ENCODE data around the gene PACSIN2. TPM values are rescaled to one million over a fixed set of nuclear protein-coding genes. Genes with fewer than 3 reads are reported as not detected.
A peak's percentile ranks its signal among the peaks of the same experiment; 100 is the strongest.

The PACSIN2 gene
- total RNA-seq, 1 donor from 2014 or later, result 95.5 TPM

- Histone ChIP-seq H3K27ac (no peak overlapping the region), H3K9me3 (no peaks in the 10 kb centered on the region), H3K4me3 (no peak overlapping the region), H3K4me1 (peaks cover 0 to 8% of the 10 kb centered on the region in 2 donors), H3K36me3 (peaks cover 34 to 38% of the 10 kb centered on the region in 2 donors), H3K27me3 (no peaks in the 10 kb centered on the region)
- TF ChIP-seq CTCF (IDR thresholded peaks at IDR 0.05), result no peak
- intact Hi-C loops (cut with DNase I), result no loop called here
- DNase-seq (ENCODE audit: low spot score in 2 of 2), result no peak
Observed at GRCh38 chr22:42847110-42847509, 167.8 kb downstream of the PACSIN2 start.

- Histone ChIP-seq H3K27ac (peak overlapping the region in 1 of 2 donors; percentile 33), H3K36me3 (peaks cover 53 to 55% of the 10 kb centered on the region in 2 donors), H3K9me3 (no peaks in the 10 kb centered on the region), H3K27me3 (no peaks in the 10 kb centered on the region), H3K4me1 (peaks cover 0 to 6% of the 10 kb centered on the region in 2 donors), H3K4me3 (no peak overlapping the region)
- no peak for TF ChIP-seq CTCF (IDR thresholded peaks at IDR 0.05)
- DNase-seq (ENCODE audit: low spot score in 2 of 2), result no peak
- intact Hi-C loops (cut with DNase I), result no loop called here
Observed at GRCh38 chr22:42844756-42845155, 170.2 kb downstream of the PACSIN2 start.

GRCh38 chr22:42842658-42843370 lies 172.1 kb downstream of the PACSIN2 start:
- no peaks in the 10 kb centered on the region for H3K9me3 ChIP-seq
- no peak overlapping the region for H3K4me3 ChIP-seq
- H3K27me3 ChIP-seq, result no peaks in the 10 kb centered on the region
- H3K4me1 ChIP-seq, result peaks cover 0 to 2% of the 10 kb centered on the region in 2 donors
- intact Hi-C loops (cut with DNase I), result no loop called here
- DNase-seq (ENCODE audit: low spot score in 2 of 2), result no peak
- peaks cover 60 to 71% of the 10 kb centered on the region in 2 donors for H3K36me3 ChIP-seq
- TF ChIP-seq CTCF (IDR thresholded peaks at IDR 0.05), result no peak
- H3K27ac ChIP-seq, result no peak overlapping the region

- TF ChIP-seq CTCF (IDR thresholded peaks at IDR 0.05), result no peak
- intact Hi-C loops (cut with DNase I), result no loop called here
- Histone ChIP-seq H3K27me3 (no peaks in the 10 kb centered on the region), H3K9me3 (no peaks in the 10 kb centered on the region), H3K36me3 (peaks cover 62 to 73% of the 10 kb centered on the region in 2 donors), H3K4me1 (peaks cover 0 to 2% of the 10 kb centered on the region in 2 donors), H3K27ac (no peak overlapping the region), H3K4me3 (no peak overlapping the region)
- no peak for DNase-seq (ENCODE audit: low spot score in 2 of 2)
Observed at GRCh38 chr22:42841444-42841843, 173.5 kb downstream of the PACSIN2 start.

GRCh38 chr22:42837556-42837955 lies 177.4 kb downstream of the PACSIN2 start:
- no peak for TF ChIP-seq CTCF (IDR thresholded peaks at IDR 0.05)
- Histone ChIP-seq H3K27ac (no peak overlapping the region), H3K9me3 (no peaks in the 10 kb centered on the region), H3K36me3 (peaks cover 74 to 80% of the 10 kb centered on the region in 2 donors), H3K27me3 (no peaks in the 10 kb centered on the region), H3K4me3 (no peak overlapping the region), H3K4me1 (no peaks in the 10 kb centered on the region)
- no peak for DNase-seq (ENCODE audit: low spot score in 2 of 2)
- intact Hi-C loops (cut with DNase I), result no loop called here

Measured in ascending aorta (tissue), 2 donors.